Transverse colon (tissue), 4 donors: Measurements from ENCODE around the gene RNU11. TPM values are rescaled to one million over a fixed set of nuclear protein-coding genes. Genes with fewer than 3 reads are reported as not detected.
"Not testable (repeated sequence)": the region's sequence is repeated elsewhere in the genome, so short reads cannot be mapped to it uniquely, and the experiment has no call there.

Experiments used
- DNase-seq: peaks from one replicate; pipeline ENCODE4 v3.0.0-alpha.2; 2019
- H3K27ac ChIP-seq, 4 donors: fragments of 200-600 bp; sonication (generic); 2 replicates each; pipeline ENCODE4 v1.5.1; 2016 to 2018; ENCODE audit warnings: inconsistent platforms in 4 of 4
- H3K27me3 ChIP-seq: fragments of 200-600 bp; sonication (generic); 2 replicates; pipeline ENCODE4 v1.5.1; 2017; ENCODE audit warnings: inconsistent platforms
- H3K36me3 ChIP-seq, 4 donors: fragments of 200-600 bp; sonication (generic); 2 replicates each; pipeline ENCODE4 v1.5.1; 2017 to 2019; ENCODE audit warnings: inconsistent platforms in 4 of 4
- H3K4me1 ChIP-seq, 4 donors: fragments of 200-600 bp; sonication (generic); 2 replicates each; pipeline ENCODE4 v1.5.1; 2017 to 2020; ENCODE audit warnings: inconsistent platforms in 4 of 4
- H3K4me3 ChIP-seq, 4 donors: fragments of 200-600 bp; sonication (generic); 1 replicate in 1 of 4; 2 replicates in 3 of 4; pipeline versions ENCODE4 v1.5.1 to v1.6.1; 2017 to 2019; ENCODE audit warnings: inconsistent platforms in 4 of 4
- H3K9me3 ChIP-seq, 2 donors: fragments of 200-600 bp; sonication (generic); 2 replicates each; pipeline ENCODE4 v1.5.1; 2017 to 2019; ENCODE audit warnings: inconsistent platforms in 2 of 2
- CTCF ChIP-seq, 5 experiments: fragments of 200-600 bp in 3 of 5; fragments of 450-650 bp in 2 of 5; sonication (generic) in 3 of 5; IDR thresholded peaks; 1 replicate in 2 of 5; 2 replicates in 3 of 5; pipeline ENCODE4 v1.5.1; 2016 to 2017; ENCODE audit warnings: antibody characterized with exemption in 5 of 5, inconsistent platforms in 3 of 5, mild to moderate bottlenecking in 2 of 5, moderate library complexity in 1 of 5
- EP300 ChIP-seq: sonication (generic); formaldehyde crosslinking; IDR thresholded peaks from one replicate; pipeline ENCODE4 v1.6.1; 2017; ENCODE audit warnings: antibody characterized with exemption, low read depth
- POLR2A ChIP-seq: fragments of 450-650 bp; IDR thresholded peaks from one replicate; pipeline ENCODE4 v1.6.1; 2016; ENCODE audit warnings: antibody characterized with exemption, mild to moderate bottlenecking, moderate library complexity
- POLR2AphosphoS5 ChIP-seq, 3 donors: sonication (generic); formaldehyde crosslinking; IDR thresholded peaks; one replicate each; pipeline ENCODE4 v1.6.1; 2016; ENCODE audit warnings: antibody characterized with exemption in 3 of 3
- WGBS, 2 donors: methylation state at CpG; one replicate each; pipeline ENCODE4 v1.1.5; 2018; ENCODE audit warnings: low coverage in 1 of 2; 5-methylcytosine and 5-hydroxymethylcytosine counted together
- in situ Hi-C, 4 donors: fragments of 200-750 bp; cut with MboI; loops; one replicate each; pipeline versions ENCODE4 v1.15.0 to v1.15.1; 2017; ENCODE audit warnings: low sequenced_read_pairs in 3 of 4, low pct_ligation_motif_present in 1 of 4, low pct_unique_long_range_greater_than_20kb in 1 of 4
- intact Hi-C: fragments of 100-400 bp; cut with DNase I; formaldehyde crosslinking; loops from one replicate; pipeline ENCODE4 v1.15.1; 2023; ENCODE audit warnings: low total_unique reads
- total RNA-seq, 4 donors: library from RNA; depleted of rRNA; stranded (reverse); fragments of >200 nt; gene quantifications; one replicate each; pipeline ENCODE4 v1.1.0, GENCODE V29; 2016

Gene RNU11
- total RNA-seq, 4 donors from 2014 or later, result not detected

- peak overlapping the region; percentile 14 to 52 (median 29) for H3K4me3 ChIP-seq
- peak overlapping the region; percentile 90 to 97 (median 93) for H3K27ac ChIP-seq
- peaks cover 17 to 32% (median 20%) of the 10 kb centered on the region in 4 donors for H3K4me1 ChIP-seq
- H3K9me3 ChIP-seq, result no peaks in the 10 kb centered on the region
- no peaks in the 10 kb centered on the region for H3K36me3 ChIP-seq
- no peaks in the 10 kb centered on the region for H3K27me3 ChIP-seq
- TF ChIP-seq POLR2A (no peak), POLR2AphosphoS5 (IDR thresholded peaks at IDR 0.05) (no peak), EP300 (no peak), CTCF (IDR thresholded peaks at IDR 0.05) (no peak)
- in situ Hi-C loops (no loop called here), intact Hi-C loops (no loop called here)
- 0 to 1% methylated on average over 15 to 18 of the region's 18 CpGs for WGBS, 2 donors
- DNase-seq, result peak; percentile 94
Measured at GRCh38 chr1:28648008-28648473, 359 bp upstream of the RNU11 start.

DNA sequence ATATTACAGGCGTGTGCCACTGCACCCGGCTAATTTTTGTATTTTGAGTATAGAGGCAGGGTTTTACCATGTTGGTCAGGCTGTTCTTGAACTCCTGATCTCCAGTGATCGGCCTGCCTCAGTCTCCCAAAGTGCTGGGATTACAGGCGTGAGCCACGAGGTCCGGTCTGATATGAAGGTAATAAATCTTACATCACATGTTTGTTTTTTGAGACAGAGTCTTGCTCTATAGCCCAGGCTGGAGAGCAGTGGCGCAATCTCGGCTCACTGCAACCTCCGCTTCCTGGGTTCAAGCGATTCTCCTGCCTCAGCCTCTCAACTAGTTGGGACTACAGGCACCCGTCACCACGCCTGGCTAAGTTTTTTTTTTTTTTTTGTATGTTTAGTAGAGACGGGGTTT lies 4.7 kb downstream of the RNU11 start:
- in situ Hi-C loops, result not testable (repeated sequence)

GRCh38 chr1:28653870-28654269 lies 5.5 kb downstream of the RNU11 start:
- H3K4me1 ChIP-seq, H3K9me3 ChIP-seq, H3K27ac ChIP-seq, H3K27me3 ChIP-seq, intact Hi-C loops, H3K4me3 ChIP-seq, H3K36me3 ChIP-seq, in situ Hi-C loops: not testable (repeated sequence)
- DNase-seq, result peak; percentile 42
- TF ChIP-seq CTCF (IDR thresholded peaks at IDR 0.05), result peak in 4 of 5 experiments; percentile 11 to 44 (median 28)
- 34% methylated on average over 3 of the region's 3 CpGs; no CpG with 5 or more reads in 1 of the 2 donors for WGBS, 2 donors

More for the DNA sequence above, 4.7 kb downstream of the RNU11 start:
- 71 to 74% methylated on average over 11 to 13 of the region's 13 CpGs for WGBS, 2 donors
- H3K27ac ChIP-seq, H3K36me3 ChIP-seq, H3K4me3 ChIP-seq, H3K9me3 ChIP-seq, H3K27me3 ChIP-seq, intact Hi-C loops, DNase-seq: not testable (repeated sequence)
- H3K4me1 ChIP-seq, result peaks cover under 1 to 10% (median 7%) of the 10 kb centered on the region in 4 donors

GRCh38 chr1:28655448-28656311 lies 7.3 kb downstream of the RNU11 start:
- H3K36me3 ChIP-seq, H3K9me3 ChIP-seq, DNase-seq, H3K4me3 ChIP-seq, in situ Hi-C loops, H3K27me3 ChIP-seq, H3K4me1 ChIP-seq, intact Hi-C loops: not testable (repeated sequence)
- 82 to 100% methylated on average over 2 to 10 of the region's 10 CpGs for WGBS, 2 donors
- H3K27ac ChIP-seq, result peak overlapping the region in 3 of 4 donors; percentile 5 to 49 (median 25)

DNA sequence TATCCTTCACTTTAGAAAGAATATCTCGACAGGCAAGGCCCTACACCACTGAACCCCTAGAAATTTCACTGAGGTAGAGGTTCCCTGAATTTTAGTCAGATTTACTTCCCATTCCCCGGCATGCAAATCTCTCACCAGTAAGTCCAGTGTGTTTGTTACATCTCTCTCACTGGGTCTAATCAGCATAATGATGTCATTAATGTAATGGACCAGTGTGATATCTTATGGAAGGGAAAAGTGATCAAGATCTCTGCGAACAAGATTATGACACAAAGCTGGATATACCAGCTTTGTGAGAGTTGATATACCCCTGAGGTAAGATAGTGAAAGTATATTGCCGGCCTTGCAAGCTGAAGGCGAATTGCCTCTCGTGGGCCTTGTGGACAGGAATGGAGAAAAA lies 7.9 kb downstream of the RNU11 start:
- intact Hi-C loops, result no loop called here
- Histone ChIP-seq H3K4me3 (no peak overlapping the region), H3K9me3 (no peaks in the 10 kb centered on the region), H3K4me1 (peaks cover 0 to 2% (median 0%) of the 10 kb centered on the region in 4 donors), H3K27ac (no peak overlapping the region), H3K36me3 (no peaks in the 10 kb centered on the region), H3K27me3 (no peaks in the 10 kb centered on the region)
- in situ Hi-C loops, result no loop called here
- TF ChIP-seq POLR2AphosphoS5 (IDR thresholded peaks at IDR 0.05) (no peak), POLR2A (no peak), CTCF (IDR thresholded peaks at IDR 0.05) (no peak), EP300 (no peak)
- no peak for DNase-seq
- WGBS, 2 donors, result 93 to 94% methylated on average over 3 to 6 of the region's 6 CpGs
